GM23248 (cell line): ENCODE measurements around the gene DNAH11.
"Not testable (repeated sequence)": the region's sequence is repeated elsewhere in the genome, so short reads cannot be mapped to it uniquely, and the experiment has no call there.

ENCODE experiments used
- EZH2 ChIP-seq: fragments of 200-600 bp; sonication (generic); IDR thresholded peaks from 2 replicates; pipeline ENCODE4 v1.6.1; 2018; ENCODE audit warnings: antibody characterized with exemption, mild to moderate bottlenecking; ENCODE audit not compliant: insufficient read depth, poor library complexity, severe bottlenecking
- EZH2phosphoT487 ChIP-seq: fragments of 200-600 bp; sonication (generic); IDR thresholded peaks from 2 replicates; pipeline ENCODE4 v1.6.1; 2018; ENCODE audit warnings: antibody characterized with exemption, moderate library complexity, mild to moderate bottlenecking, low read depth; ENCODE audit not compliant: insufficient read depth

GRCh38 chr7:21532485-21532884 lies 10.4 kb upstream of the DNAH11 start:
- TF ChIP-seq EZH2, EZH2phosphoT487: not testable (repeated sequence)
